Measurements from ENCODE around the gene SEC14L5. TPM values are rescaled to one million over a fixed set of nuclear protein-coding genes. Genes with fewer than 3 reads are reported as not detected.

The SEC14L5 gene
- total and polyA plus RNA-seq, 10 of the 15 experiments (the other 5 are each of a cell fraction or from before 2014, with no cell fraction given), result 0.01 TPM; not detected in 9

DNA sequence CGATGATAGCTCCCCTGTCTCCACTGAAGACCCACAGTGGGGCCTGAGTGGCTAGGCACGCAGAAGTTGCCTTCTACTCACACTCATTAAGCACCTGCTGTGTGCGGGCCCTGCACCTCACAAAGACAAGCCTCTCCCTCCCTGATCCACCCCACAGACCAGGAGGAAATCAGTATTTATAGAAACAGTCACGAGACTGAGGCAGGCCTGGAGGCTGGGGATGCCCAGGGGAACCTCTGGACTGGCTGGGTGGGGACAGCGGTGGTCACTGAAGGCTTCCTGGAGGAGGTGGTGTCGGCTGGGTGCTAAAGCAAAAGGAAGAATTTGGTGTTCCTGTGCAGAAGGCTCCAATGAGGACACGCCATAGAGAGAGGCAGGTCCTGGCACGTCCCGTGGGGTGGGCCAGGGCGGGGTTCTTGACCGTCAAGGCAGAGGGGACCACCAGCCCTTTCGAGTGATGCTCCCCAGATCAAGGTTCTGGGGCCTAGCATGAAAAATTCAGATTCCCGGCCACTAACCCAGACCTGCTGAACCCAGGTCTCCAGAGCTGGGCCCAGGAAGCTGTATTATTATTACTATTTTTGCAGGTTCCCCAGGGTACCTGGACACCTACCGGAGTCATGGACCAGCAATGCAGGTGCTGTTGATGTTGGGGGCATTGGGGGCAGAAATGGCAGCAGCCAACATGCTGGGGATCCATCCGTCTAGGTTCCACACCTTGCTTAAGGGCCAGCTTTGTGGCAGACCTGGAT lies 44.2 kb upstream of the SEC14L5 start:
- Histone ChIP-seq H3K27ac (ENCODE audit: control insufficient read depth, insufficient read depth) (no peak overlapping the region), H3K4me1 (ENCODE audit: control insufficient read depth, insufficient read depth, low read length) (no peaks in the 10 kb centered on the region), H3K9ac (ENCODE audit: control insufficient read depth, insufficient read depth, low read length) (no peak overlapping the region), H2AFZ (ENCODE audit: control insufficient read depth, low read depth, low read length) (no peak overlapping the region), H3K4me2 (ENCODE audit: control insufficient read depth, insufficient read depth) (no peak overlapping the region), H3K4me3 (no peak overlapping the region), H4K20me1 (ENCODE audit: control insufficient read depth, insufficient read depth) (no peaks in the 10 kb centered on the region), H3K27me3 (replicated peaks in 1 of 2; ENCODE audit: control insufficient read depth in 2 of 2, insufficient read depth in 2 of 2, low read length in 1 of 2) (no peaks in the 10 kb centered on the region), H3K36me3 (ENCODE audit: control insufficient read depth in 2 of 2, insufficient read depth in 2 of 2, low read length in 1 of 2) (no peaks in the 10 kb centered on the region), H3K9me3 (replicated peaks; ENCODE audit: control insufficient read depth, insufficient read depth, low read length) (no peaks in the 10 kb centered on the region), H3K79me2 (ENCODE audit: control insufficient read depth, insufficient read depth, low read length) (no peaks in the 10 kb centered on the region)
- POLR2A ChIA-PET, result no interaction called here
- intact Hi-C loops (cut with micrococcal nuclease; ENCODE audit: unreplicated experiment) (no loop called here), in situ Hi-C loops (cut with MboI) (no loop called here)
- WGBS (ENCODE audit: insufficient coverage, insufficient replicate concordance, low lambda C conversion rate, missing lambda C conversion rate), result 48% methylated on average over 14 of the region's 15 CpGs
- DNase-seq (ENCODE audit: low read depth, low spot score) (no peak), ATAC-seq (no peak), FAIRE-seq (no peak)
- CTCF ChIA-PET, result no interaction called here
- RAD21 ChIA-PET (ENCODE audit: unreplicated experiment), result no interaction called here
- no peak for TF ChIP-seq RB1 (IDR thresholded peaks at IDR 0.05; ENCODE audit: borderline replicate concordance)
- no peak for TF ChIP-seq ATF3 (IDR thresholded peaks at IDR 0.05; ENCODE audit: borderline replicate concordance, extremely low read depth, low read depth, low read length)
- no peak for TF ChIP-seq KLF5 (IDR thresholded peaks at IDR 0.05; ENCODE audit: partially characterized antibody)
- TF ChIP-seq POLR2AphosphoS2 (IDR thresholded peaks at IDR 0.05; ENCODE audit: low read depth, low read length), result no peak
- no peak for TF ChIP-seq YY1 (IDR thresholded peaks at IDR 0.05; ENCODE audit: low read depth, low read length)
- no peak for TF ChIP-seq CREM (IDR thresholded peaks at IDR 0.05; ENCODE audit: low read depth)
- no peak for TF ChIP-seq SMC3 (IDR thresholded peaks at IDR 0.05; ENCODE audit: borderline replicate concordance, low read length)
- TF ChIP-seq, protein P1, sequence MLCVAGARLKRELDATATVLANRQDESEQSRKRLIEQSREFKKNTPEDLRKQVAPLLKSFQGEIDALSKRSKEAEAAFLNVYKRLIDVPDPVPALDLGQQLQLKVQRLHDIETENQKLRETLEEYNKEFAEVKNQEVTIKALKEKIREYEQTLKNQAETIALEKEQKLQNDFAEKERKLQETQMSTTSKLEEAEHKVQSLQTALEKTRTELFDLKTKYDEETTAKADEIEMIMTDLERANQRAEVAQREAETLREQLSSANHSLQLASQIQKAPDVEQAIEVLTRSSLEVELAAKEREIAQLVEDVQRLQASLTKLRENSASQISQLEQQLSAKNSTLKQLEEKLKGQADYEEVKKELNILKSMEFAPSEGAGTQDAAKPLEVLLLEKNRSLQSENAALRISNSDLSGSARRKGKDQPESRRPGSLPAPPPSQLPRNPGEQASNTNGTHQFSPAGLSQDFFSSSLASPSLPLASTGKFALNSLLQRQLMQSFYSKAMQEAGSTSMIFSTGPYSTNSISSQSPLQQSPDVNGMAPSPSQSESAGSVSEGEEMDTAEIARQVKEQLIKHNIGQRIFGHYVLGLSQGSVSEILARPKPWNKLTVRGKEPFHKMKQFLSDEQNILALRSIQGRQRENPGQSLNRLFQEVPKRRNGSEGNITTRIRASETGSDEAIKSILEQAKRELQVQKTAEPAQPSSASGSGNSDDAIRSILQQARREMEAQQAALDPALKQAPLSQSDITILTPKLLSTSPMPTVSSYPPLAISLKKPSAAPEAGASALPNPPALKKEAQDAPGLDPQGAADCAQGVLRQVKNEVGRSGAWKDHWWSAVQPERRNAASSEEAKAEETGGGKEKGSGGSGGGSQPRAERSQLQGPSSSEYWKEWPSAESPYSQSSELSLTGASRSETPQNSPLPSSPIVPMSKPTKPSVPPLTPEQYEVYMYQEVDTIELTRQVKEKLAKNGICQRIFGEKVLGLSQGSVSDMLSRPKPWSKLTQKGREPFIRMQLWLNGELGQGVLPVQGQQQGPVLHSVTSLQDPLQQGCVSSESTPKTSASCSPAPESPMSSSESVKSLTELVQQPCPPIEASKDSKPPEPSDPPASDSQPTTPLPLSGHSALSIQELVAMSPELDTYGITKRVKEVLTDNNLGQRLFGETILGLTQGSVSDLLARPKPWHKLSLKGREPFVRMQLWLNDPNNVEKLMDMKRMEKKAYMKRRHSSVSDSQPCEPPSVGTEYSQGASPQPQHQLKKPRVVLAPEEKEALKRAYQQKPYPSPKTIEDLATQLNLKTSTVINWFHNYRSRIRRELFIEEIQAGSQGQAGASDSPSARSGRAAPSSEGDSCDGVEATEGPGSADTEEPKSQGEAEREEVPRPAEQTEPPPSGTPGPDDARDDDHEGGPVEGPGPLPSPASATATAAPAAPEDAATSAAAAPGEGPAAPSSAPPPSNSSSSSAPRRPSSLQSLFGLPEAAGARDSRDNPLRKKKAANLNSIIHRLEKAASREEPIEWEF (IDR thresholded peaks at IDR 0.05; ENCODE audit: insufficient replicate concordance, low read depth, low read length), result no peak
- TF ChIP-seq NR2C2 (IDR thresholded peaks at IDR 0.05; ENCODE audit: borderline replicate concordance, control insufficient read depth, insufficient read length, low read depth), result no peak
- no peak for TF ChIP-seq ZNF384 (IDR thresholded peaks at IDR 0.05; ENCODE audit: borderline replicate concordance, low read depth, low read length)
- TF ChIP-seq EED (IDR thresholded peaks at IDR 0.05; ENCODE audit: low read depth), result no peak
- no TSS peak for BruUV-seq (replicated peaks)
- SMC1A ChIA-PET (ENCODE audit: uncharacterized antibody, unreplicated experiment), result no interaction called here

Data from GM12878 (cell line).